HS-27A (cell line): ENCODE data around the gene CSNK2A1.
"Not testable (repeated sequence)": the region's sequence is repeated elsewhere in the genome, so short reads cannot be mapped to it uniquely, and the experiment has no call there.

Experiments used
- DNase-seq: peaks from one replicate; pipeline ENCODE4 v3.0.0-alpha.2; 2012; ENCODE audit warnings: low read depth, missing footprints

The CSNK2A1 gene

DNA sequence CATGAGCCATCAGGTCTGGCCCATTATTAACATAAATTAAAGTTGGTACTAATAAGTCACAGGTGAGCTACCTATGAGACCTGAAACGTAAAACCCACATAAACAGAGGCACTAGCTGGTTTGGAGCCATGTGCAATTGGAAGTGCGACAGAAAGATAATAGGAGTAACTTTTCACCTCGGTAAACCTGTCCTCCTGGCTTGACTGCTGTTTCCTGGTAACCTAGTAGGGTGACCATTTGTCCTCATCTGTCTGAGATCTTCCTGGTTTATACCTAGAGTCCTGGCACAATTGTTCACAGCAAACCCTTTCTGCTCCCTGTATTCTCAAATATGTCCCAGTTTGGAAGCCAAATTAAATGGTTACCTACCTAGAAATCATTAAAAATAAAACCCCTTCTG lies 88.6 kb downstream of the CSNK2A1 start:
- no peak for DNase-seq

GRCh38 chr20:452021-452420 lies 91.6 kb downstream of the CSNK2A1 start:
- not testable (repeated sequence) for DNase-seq

GRCh38 chr20:445514-446336 lies 97.9 kb downstream of the CSNK2A1 start:
- no peak for DNase-seq

GRCh38 chr20:444862-445426 lies 98.6 kb downstream of the CSNK2A1 start:
- DNase-seq: no peak

- no peak for DNase-seq
Observed at GRCh38 chr20:444117-444516, 99.5 kb downstream of the CSNK2A1 start.

DNA sequence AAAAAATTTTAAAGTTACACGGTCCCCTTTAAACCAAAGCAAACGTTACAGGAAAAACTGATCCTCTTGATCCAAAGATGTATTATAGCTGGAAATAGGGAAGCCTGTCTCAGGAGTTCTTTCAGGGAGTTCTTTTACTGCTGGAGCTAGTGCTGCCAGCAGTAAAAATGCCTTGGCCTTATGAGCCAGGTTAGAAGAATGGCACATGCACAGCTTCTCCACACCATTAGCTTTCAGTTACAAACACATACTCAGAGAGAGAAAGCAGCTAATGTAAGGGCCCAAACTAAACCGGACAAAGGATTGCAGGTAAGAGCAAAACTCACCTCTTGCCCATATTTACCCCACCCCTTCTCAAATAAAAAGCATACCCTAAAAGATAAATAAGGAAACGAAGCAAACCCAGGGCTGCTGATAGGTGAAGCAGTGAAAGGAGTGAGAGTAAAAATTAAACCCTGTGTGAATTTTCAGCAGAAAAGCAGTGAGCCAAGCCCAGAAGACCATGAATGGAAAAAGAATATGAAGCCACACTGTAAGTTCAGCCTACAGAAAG lies 100.3 kb downstream of the CSNK2A1 start:
- DNase-seq: no peak

GRCh38 chr20:440636-441035 lies 103.0 kb downstream of the CSNK2A1 start:
- DNase-seq: no peak

DNA sequence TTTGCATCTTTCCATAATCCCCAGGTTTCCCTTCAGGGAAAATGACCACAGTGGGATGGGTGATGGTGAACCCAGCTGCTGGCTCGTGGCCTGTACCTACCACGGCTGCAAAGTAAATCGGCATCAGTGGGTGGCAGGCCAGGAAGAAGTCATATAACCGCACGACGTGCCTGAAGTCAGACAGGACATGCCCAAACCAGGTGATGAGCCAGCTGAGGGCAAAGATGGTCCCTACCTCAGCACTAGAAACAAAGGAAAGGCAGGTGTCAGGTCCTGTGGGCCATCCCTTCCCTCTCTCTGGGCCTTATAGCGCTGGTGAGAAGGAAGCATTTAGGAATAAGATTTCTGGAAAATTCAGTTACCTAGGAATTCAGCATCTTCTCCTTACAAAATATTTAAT lies 103.4 kb downstream of the CSNK2A1 start:
- DNase-seq: no peak

- no peak for DNase-seq
Observed at GRCh38 chr20:438571-439469, 104.8 kb downstream of the CSNK2A1 start.

DNA sequence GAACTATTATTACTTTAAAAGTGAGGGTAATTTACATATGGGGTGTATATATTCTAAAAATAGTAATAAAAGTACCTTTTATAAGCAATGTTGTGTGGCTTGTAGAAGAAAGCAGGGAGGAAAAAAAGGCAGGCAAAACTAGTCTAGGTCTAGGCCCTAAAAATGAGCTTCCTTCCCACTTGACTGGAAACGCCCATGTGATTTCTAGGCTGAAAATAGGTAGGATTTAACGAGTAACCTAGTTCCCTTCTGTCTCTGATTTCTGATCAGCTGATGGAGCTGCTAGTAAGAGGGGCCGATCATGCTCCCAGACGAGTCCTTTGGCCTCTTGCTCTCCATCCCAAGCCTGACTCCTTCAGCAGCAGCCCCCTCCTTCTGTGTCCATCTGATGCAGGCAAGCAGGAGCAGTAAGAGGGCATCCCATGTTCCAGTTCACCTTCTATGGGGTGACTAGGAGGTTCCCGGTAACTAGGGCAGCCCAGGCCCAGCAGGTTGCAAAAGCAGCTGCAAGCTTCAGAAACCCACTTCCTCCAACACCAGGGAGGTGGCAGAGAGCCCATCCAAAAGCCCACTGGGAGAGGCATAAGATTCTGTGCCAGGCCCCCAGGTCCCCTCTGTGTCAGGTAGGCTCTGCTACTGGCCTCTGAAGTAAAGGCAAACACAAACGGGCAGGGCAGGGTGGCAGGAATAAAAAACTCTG lies 105.7 kb downstream of the CSNK2A1 start:
- no peak for DNase-seq

DNA sequence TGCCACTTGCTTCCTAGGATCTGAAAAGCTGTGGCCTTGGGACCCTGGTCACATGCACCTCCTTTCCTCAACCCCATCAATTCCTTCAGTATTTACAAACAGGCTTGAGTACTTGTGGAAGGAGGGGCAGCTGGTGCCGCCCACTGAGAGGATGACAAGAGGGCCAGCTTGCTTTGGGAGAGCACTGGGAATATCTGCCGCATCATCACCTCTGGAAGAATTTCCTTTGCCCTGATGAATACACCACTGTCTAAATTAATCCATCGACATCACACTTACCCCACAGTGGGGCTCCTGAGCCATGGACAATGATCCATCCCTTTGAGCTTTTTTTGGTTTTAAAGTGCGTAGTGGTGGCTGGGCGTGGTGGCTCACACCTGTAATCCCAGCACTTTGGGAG lies 107.1 kb downstream of the CSNK2A1 start:
- DNase-seq: no peak

- no peak for DNase-seq
Observed at GRCh38 chr20:435558-435957, 108.0 kb downstream of the CSNK2A1 start.

GRCh38 chr20:434661-435419 lies 108.8 kb downstream of the CSNK2A1 start:
- DNase-seq: no peak

GRCh38 chr20:434221-434620 lies 109.4 kb downstream of the CSNK2A1 start:
- DNase-seq: no peak

DNA sequence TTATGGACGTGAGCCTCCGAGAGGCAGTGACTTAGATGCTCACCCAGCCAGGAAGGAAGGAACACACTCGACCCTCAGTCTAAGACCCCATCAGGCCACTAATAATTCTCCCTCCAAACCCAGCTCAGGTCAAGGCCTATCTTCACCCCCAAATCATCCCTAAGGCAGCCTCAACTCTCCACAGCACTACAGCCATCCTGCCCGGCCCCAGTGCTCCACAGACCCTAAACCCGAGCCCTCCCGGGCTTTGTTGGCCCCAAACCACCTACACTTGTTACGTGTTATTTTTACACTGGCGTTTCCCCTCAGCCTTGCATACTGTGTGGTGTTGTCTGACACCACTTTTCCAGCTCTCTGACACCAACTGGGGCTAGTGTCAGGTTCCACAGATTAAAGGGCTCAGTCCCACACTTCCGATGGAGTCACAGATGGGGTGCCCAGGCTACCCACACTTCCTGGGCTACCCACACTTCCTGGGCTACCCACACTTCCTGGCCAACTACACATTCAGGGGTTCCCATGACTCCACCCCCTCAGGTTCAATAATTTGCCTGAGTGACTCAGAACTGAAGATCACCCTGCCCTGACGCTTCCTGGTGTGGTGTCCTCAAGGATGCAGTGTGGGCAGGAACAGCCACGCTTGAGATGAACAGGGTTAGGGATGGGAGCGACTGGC lies 110.2 kb downstream of the CSNK2A1 start:
- no peak for DNase-seq

GRCh38 chr20:432677-433299 lies 110.8 kb downstream of the CSNK2A1 start:
- no peak for DNase-seq

GRCh38 chr20:432208-432607 lies 111.4 kb downstream of the CSNK2A1 start:
- no peak for DNase-seq

GRCh38 chr20:431012-431904 lies 112.3 kb downstream of the CSNK2A1 start:
- no peak for DNase-seq
